Stimulated activated memory B cell treated with anti-CD40 and anti-IgM and Interleukin-4, amounts not matched to agents 10 μg/mL and 1 μg/mL and 100 μg/mL, for 72 hours (primary cell): ENCODE measurements around the gene PKDCC.
A peak's percentile ranks its signal among the peaks of the same experiment; 100 is the strongest.

Experiments used
- ATAC-seq: fragments of 150-1000 bp; cut with Tn5 transposase; 2 replicates; pipeline ENCODE4 v1.10.0; 2021
- H3K27ac Mint-ChIP-seq: one replicate; pipeline ENCODE4 v1.8.0; 2022; ENCODE audit warnings: mild to moderate bottlenecking, mixed read lengths
- H3K27me3 Mint-ChIP-seq: one replicate; pipeline ENCODE4 v1.8.0; 2022; ENCODE audit warnings: mixed read lengths
- H3K36me3 Mint-ChIP-seq: one replicate; pipeline ENCODE4 v1.8.0; 2022; ENCODE audit warnings: mixed read lengths
- H3K4me1 Mint-ChIP-seq: one replicate; pipeline ENCODE4 v1.8.0; 2022; ENCODE audit warnings: mixed read lengths
- H3K4me3 Mint-ChIP-seq: one replicate; pipeline ENCODE4 v1.8.0; 2022; ENCODE audit warnings: mild to moderate bottlenecking, moderate library complexity, mixed read lengths
- H3K9me3 Mint-ChIP-seq: one replicate; pipeline ENCODE4 v1.8.0; 2022; ENCODE audit warnings: mixed read lengths

The PKDCC gene, protein sequence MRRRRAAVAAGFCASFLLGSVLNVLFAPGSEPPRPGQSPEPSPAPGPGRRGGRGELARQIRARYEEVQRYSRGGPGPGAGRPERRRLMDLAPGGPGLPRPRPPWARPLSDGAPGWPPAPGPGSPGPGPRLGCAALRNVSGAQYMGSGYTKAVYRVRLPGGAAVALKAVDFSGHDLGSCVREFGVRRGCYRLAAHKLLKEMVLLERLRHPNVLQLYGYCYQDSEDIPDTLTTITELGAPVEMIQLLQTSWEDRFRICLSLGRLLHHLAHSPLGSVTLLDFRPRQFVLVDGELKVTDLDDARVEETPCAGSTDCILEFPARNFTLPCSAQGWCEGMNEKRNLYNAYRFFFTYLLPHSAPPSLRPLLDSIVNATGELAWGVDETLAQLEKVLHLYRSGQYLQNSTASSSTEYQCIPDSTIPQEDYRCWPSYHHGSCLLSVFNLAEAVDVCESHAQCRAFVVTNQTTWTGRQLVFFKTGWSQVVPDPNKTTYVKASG

DNA sequence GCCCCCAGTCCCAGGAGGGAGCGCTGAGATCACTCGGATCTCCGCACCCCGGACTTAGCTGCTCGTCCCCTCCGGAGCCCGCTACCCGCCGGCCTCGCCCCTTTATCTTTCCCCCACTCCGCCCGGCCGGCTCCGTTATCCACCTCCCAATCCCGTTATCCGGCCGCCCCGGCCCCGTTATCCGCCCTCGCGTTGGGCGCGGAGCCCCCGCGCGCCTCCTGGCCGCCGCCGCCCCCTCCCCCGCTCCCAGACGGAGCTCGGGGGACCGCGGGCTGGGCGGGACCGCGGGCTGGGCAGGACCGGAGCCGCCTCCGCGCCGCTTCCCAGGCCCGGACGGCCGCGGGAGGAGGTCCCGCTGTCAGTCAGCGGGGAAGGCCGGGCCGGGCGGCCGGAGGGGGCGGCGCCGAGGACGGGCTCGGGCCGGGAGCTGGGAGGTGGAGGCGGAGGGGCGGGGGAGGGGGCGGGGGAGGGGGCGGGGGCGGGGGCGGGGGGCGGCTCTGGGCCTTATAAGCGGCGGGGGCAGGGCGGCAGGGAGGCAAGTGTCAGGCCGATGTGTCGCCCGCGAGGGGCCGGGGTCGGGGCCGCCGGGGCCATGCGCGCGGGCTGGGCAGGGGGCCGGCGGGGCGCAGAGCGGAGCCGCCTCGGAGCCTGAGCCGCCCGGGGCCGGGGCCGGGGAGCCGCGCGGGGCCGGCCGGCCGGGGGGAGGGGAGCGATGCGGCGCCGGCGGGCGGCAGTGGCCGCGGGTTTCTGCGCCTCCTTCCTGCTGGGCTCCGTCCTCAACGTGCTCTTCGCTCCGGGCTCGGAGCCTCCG lies at the start of gene PKDCC:
Gene PKDCC (plus strand): TSS at position 534 of the 811 bp plus-strand sequence. CDS start 179 bp downstream, at position 713.
- Mint-ChIP-seq H3K4me1 (peaks cover 7% of the 10 kb centered on the region), H3K4me3 (peak within 1 kb of the TSS; percentile 65), H3K9me3 (no peaks in the 10 kb centered on the region), H3K27ac (no peak within 1 kb of the TSS), H3K27me3 (peaks cover 75% of the 10 kb centered on the region), H3K36me3 (no peaks in the 10 kb centered on the region)
- ATAC-seq: peak; percentile 55

DNA sequence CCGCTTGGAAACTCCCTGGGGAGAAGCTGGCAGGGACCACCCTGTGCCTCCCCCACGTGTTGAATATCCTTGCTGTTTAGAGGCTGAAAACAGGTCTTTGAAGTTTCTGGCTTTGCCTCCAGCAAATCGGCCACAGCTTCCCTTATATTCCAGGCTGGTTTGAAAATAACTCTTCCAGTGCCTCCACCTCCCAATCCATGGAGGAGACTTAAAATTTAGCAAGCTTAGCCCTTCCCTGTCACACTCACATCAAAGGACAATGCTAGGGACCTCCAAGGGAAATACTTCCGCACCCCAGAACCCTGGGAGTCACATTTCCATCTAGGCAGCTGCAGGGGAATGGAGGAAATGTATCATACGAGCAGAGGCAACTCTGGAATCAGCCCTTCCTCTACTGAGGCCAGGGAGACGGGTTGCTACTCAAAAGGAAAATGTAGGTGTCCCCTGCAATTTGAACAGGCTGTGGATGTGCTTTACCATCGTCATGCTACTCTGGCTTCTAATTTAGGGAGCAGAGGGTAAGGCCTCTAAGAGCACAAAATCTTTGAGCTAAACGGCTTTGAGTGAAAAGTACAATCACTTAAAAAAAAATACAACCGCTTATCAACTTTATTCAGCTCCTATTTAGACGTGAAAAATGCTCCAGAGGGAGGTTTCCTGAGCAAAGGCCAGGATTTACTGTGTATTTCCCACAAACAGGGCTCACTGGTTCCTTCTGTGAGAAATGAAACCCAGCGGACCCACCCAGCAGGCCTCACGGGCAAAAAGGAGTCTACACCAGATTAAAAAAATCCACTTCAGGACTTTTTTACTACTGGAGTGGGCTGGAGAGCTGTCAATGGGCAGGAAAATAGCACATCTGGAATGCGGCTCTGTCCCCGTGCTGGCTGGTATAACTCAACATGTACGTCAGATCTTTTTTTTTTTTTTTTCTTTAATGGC lies 49.4 kb upstream of the PKDCC start:
- Mint-ChIP-seq H3K4me3 (no peak overlapping the region), H3K27me3 (peaks cover 15% of the 10 kb centered on the region)
- ATAC-seq: no peak

DNA sequence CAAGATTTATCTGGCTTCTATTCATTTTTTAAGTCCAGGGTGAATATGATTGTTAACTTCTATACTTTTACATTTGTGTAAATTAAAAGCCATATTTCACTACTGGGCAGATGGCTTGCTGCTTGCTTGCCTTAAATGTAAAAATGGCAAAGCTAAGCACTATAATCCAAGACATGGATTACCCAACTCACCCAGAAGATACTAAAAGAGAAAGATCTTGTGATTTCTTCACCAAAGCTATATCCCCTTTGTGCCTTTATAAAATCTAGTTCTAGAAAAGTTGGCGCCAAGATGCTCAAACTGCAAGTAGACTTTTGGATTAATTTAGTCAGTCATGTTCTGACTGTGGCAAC lies 48.7 kb upstream of the PKDCC start:
- no peaks in the 10 kb centered on the region for H3K4me1 Mint-ChIP-seq
- ATAC-seq: no peak
- H3K4me3 Mint-ChIP-seq: no peak overlapping the region
- H3K27ac Mint-ChIP-seq: no peak overlapping the region
- H3K36me3 Mint-ChIP-seq: no peaks in the 10 kb centered on the region
- H3K27me3 Mint-ChIP-seq: peaks cover 15% of the 10 kb centered on the region
- H3K9me3 Mint-ChIP-seq: peaks cover 17% of the 10 kb centered on the region

More for the DNA sequence above, 49.4 kb upstream of the PKDCC start:
- Mint-ChIP-seq H3K4me1 (no peaks in the 10 kb centered on the region), H3K36me3 (no peaks in the 10 kb centered on the region), H3K27ac (no peak overlapping the region), H3K9me3 (peaks cover 13% of the 10 kb centered on the region)

DNA sequence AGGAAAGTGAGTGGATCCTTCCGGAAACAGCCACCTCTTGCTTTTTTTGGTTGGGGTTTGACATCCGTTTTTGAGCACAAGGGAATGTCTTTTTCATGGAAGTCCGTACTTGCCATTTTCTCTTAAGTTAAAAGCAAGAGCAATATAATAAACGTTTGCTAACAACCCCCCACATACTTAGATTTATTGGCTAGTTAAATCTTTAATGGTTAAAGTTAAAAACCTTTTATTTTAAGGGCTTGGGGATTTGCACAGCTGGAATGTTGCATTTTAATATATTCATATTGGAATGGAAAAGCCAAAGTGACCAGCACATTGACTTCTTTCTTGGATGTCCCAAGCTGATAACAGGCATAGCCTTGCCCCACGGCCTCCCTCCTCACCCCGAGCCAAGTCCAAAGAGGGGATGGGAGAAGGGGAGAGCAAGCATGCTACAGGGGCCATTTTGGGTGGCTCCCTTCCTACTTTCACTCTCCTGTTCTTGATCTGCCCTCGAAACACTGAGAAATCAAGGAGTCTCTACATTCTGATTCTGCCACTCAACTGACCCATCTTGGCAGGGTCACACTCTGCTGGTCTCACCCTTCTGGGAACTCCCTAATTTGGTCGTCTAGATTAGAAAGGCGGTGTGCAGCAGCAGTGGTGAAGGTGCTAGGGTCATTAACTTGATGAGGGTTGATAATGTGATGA lies 48.1 kb upstream of the PKDCC start:
- no peak for ATAC-seq
- H3K9me3 Mint-ChIP-seq: peaks cover 19% of the 10 kb centered on the region

DNA sequence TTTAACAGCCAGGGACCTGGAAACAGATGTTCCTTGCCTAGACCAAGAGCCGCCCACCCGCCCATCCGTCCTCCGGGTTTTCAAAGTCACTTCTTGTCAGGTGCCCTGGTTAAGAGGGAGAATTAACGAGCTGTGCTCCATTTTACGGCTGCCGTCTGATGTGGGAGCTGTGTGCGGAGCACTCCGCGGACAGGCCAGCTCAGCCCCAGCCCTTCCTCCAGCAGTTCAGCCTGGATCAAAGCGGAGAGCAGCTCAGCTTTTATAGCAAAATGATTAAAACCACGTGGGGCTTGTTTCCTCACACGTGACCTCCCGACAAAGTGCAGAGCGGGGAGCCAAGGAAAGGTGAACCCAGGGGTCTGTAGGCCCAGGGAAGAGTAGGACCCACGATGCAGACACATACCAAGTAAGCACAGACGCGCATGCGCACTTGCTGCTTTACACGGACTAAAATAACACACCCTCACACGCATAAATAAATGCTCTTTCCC lies 46.1 kb upstream of the PKDCC start:
- Mint-ChIP-seq H3K4me1 (no peaks in the 10 kb centered on the region), H3K9me3 (peaks cover 26% of the 10 kb centered on the region), H3K4me3 (no peak overlapping the region), H3K27me3 (peaks cover 20% of the 10 kb centered on the region), H3K27ac (no peak overlapping the region), H3K36me3 (no peaks in the 10 kb centered on the region)
- no peak for ATAC-seq

More for the DNA sequence above, 48.1 kb upstream of the PKDCC start:
- Mint-ChIP-seq H3K27me3 (peaks cover 15% of the 10 kb centered on the region), H3K4me1 (no peaks in the 10 kb centered on the region), H3K36me3 (no peaks in the 10 kb centered on the region), H3K27ac (no peak overlapping the region), H3K4me3 (no peak overlapping the region)

DNA sequence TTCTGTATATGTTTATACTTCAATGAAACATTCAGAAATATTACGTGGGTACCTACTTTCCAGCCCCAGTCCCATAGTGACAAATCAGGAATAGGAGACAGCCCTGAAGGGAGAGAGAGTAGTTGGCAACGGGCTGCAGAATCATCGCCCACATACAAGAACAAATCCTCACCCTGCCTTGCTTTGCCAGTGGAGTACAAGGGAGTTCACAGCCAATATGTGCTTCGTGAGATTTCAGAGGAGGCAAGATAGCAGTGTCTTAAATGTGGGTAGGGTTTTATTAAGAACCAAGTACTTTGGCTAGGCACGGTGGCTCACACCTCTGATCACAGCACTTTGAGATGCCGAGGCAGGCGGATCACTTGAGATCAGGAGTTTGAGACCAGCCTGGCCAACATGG lies 40.3 kb upstream of the PKDCC start:
- Mint-ChIP-seq H3K36me3 (no peaks in the 10 kb centered on the region), H3K4me1 (peaks cover 15% of the 10 kb centered on the region), H3K27ac (no peak overlapping the region), H3K4me3 (no peak overlapping the region), H3K9me3 (peaks cover 21% of the 10 kb centered on the region), H3K27me3 (peaks cover 52% of the 10 kb centered on the region)
- no peak for ATAC-seq

DNA sequence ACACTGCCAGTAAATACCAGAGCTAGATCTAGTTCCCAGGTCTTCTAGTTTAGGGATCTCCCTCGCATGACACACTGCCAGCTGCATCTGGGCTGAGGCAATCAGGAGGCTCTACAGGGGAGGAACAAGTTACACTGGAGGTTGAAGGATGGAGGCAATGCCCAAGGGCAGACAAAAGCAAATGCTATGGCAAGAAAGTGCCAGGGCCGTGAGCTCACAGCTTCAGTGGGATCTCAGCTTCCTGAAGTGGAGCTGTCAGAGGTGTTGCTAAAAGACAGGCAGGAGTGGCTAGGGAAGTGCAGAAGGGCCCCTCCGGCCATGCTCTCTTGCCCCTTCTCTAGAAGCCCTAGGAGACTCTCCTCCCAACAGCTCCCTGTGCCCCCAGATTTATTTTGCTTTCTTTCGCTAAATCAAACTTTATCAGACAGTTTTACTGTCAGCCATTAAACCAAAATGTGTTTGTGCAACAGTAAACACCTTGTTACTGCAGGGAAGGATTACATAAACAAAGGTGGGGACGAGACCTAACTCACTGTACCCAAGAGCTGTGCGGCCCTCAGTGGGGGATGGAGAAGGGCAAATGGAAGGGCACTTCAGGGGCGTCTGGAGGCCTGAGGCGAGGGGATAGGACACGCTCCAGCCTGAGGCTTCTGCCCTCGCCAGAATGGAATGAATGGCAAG lies 39.4 kb upstream of the PKDCC start:
- H3K9me3 Mint-ChIP-seq: peaks cover 19% of the 10 kb centered on the region
- peaks cover 52% of the 10 kb centered on the region for H3K27me3 Mint-ChIP-seq
- H3K4me3 Mint-ChIP-seq: no peak overlapping the region
- H3K36me3 Mint-ChIP-seq: no peaks in the 10 kb centered on the region
- H3K27ac Mint-ChIP-seq: no peak overlapping the region
- no peak for ATAC-seq
- H3K4me1 Mint-ChIP-seq: peaks cover 15% of the 10 kb centered on the region

DNA sequence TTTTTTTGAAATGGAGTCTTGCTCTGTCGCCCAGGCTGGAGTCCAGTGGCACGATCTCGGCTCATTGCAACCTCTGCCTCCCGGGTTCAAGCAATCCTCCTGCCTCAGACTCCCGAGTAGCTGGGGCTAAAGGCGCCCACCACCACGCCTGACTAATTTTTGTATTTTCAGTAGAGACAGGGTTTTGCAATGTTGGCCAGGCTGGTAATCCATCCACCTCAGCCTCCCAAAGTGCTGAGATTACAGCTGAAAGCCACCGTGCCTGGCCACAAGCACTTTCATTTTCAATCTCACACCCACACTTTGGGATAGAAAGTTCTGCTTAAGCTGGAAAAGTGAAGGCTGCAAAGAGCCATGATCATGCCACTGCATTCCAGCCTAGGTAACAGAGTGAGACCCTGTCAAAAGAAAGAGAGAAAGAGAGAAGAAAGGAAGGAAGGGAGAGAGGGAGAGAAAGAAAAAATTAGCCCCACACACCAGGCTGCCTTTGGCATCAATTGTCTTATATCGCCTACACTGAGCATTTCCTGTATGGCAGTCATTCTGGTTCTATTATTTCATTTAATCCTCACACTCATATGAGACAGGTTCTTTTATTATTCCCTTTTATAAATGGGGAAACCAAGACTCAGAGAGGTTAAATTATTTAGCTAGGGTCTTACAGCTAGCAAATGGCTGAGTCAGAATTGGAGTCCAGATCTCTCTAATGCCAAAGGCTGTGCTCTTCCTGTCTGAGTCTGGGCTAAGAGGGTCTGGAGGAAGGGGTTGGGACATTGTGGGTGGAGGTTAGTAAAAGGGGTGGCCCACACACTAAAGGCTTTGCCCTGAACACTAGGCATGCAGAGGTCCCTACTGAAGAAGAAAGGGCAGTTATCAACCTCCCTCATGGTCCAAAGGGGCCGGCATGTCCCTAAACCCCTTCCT lies 37.9 kb upstream of the PKDCC start:
- no peak for ATAC-seq
- Mint-ChIP-seq H3K36me3 (no peaks in the 10 kb centered on the region), H3K27me3 (peaks cover 52% of the 10 kb centered on the region), H3K27ac (peak overlapping the region; percentile 19), H3K4me1 (peaks cover 15% of the 10 kb centered on the region), H3K9me3 (peaks cover 8% of the 10 kb centered on the region), H3K4me3 (peak overlapping the region; percentile 65)

DNA sequence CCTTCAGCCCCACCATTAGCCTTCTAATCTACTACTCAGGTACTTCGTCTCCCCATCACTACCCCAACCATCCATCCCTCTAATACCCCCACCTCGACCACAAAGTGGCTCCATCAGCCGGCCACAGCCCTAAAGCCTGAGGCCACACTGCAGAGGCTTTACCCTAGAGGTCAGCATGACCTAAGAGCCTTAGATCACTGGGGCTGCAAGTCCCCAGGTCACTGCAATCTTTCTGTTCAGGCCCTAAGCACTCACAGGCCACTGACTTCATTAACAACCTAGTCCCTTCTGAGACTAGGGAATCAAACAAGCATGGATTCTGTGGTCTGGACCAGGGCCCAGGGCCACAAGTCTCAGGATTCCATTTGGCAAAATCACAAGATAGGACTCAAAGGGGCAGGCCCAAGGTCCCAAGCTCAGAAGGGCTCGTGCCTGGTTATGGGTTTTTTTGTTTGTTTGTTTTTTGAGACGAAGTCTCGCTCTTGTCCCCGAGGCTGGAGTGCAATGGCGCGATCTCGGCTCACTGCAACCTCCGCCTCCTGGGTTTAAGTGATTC lies 37.0 kb upstream of the PKDCC start:
- Mint-ChIP-seq H3K4me3 (no peak overlapping the region), H3K27me3 (peaks cover 52% of the 10 kb centered on the region), H3K4me1 (peaks cover 15% of the 10 kb centered on the region), H3K36me3 (no peaks in the 10 kb centered on the region), H3K9me3 (no peaks in the 10 kb centered on the region), H3K27ac (no peak overlapping the region)
- no peak for ATAC-seq

DNA sequence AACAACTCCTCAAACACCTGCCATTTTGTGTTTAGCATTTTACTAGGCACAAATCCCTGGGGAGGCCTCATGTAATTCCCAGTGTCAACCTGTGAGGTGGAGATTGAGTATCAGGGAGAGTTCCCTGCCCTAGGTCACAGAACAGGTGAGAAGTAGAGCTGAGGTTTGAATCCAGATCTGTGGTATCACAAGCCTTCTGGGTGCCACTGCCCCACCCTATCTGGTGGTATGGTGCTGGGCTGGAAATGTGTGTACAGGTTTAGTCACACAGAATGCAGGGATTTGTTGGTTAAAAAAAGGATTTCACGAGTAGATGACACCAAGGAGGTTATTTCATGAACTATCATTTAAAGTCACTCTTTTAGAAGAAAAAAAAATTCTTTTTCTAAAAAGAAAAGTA lies 35.7 kb upstream of the PKDCC start:
- no peaks in the 10 kb centered on the region for H3K9me3 Mint-ChIP-seq
- H3K36me3 Mint-ChIP-seq: no peaks in the 10 kb centered on the region
- peaks cover 15% of the 10 kb centered on the region for H3K4me1 Mint-ChIP-seq
- no peak overlapping the region for H3K4me3 Mint-ChIP-seq
- peaks cover 41% of the 10 kb centered on the region for H3K27me3 Mint-ChIP-seq
- no peak for ATAC-seq
- no peak overlapping the region for H3K27ac Mint-ChIP-seq

DNA sequence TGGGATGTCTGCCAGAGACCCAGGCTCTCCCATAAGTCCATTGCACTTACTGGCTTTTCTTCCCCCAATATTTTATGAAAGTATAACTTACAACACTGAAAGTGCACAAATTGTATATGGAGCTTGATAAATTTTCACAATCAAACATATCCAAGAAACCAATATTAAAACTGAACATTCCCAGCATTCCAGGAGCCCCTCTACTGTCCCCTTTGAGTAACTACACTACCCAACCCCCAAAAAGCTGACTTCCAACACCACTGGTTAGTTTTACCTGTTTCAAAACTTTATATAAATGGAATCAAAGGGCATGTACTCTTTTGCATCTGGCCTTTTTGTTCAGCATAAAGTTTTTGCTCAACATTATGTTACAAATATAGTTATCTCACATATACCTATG lies 35.2 kb upstream of the PKDCC start:
- peaks cover 15% of the 10 kb centered on the region for H3K4me1 Mint-ChIP-seq
- H3K4me3 Mint-ChIP-seq: no peak overlapping the region
- H3K27ac Mint-ChIP-seq: no peak overlapping the region
- no peaks in the 10 kb centered on the region for H3K9me3 Mint-ChIP-seq
- H3K27me3 Mint-ChIP-seq: peaks cover 36% of the 10 kb centered on the region
- no peaks in the 10 kb centered on the region for H3K36me3 Mint-ChIP-seq
- no peak for ATAC-seq

DNA sequence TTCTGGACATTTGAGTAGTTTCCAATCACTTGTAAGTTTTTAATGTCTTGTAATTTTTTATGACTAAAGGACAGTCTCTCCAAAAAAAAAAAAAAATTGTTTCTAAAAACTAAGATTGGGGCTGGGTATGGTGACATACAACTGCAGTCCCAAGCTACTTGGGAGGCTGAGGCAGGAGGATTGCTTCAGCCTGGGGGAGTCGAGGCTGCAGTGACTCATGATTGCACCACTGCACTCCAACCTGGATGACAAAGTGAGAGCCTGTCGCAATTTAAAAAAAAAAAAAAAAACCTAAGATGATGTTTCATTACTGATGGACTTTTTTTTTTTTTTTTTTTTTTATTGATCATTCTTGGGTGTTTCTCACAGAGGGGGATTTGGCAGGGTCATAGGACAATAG lies 34.4 kb upstream of the PKDCC start:
- Mint-ChIP-seq H3K27me3 (peaks cover 28% of the 10 kb centered on the region), H3K27ac (no peak overlapping the region), H3K9me3 (no peaks in the 10 kb centered on the region), H3K4me1 (peaks cover 15% of the 10 kb centered on the region), H3K36me3 (no peaks in the 10 kb centered on the region), H3K4me3 (no peak overlapping the region)
- no peak for ATAC-seq

DNA sequence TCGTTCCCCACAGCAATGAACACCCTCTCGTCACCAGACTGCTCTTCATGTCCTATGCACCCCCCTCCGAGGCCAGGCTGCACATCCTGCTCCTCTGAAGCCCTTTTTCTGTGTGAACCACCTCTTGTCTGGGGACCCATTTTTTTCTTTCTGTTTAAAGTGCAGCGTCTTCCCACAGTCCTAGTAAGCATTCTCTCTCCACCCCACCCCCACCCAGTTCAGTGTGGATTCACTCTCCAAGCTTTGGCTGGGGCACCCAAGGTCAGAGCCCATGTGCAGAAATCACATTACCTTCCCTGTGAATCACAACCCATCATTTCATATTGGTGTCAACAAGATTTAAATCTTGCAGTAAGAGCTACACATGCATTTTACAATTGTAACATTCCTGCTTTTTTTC lies 26.4 kb upstream of the PKDCC start:
- Mint-ChIP-seq H3K27ac (no peak overlapping the region), H3K4me3 (no peak overlapping the region), H3K36me3 (peaks cover 6% of the 10 kb centered on the region), H3K27me3 (peaks cover 9% of the 10 kb centered on the region), H3K4me1 (no peaks in the 10 kb centered on the region), H3K9me3 (peaks cover 6% of the 10 kb centered on the region)
- no peak for ATAC-seq
